ENCODE measurements around the gene RO60.

GRCh38 chr1:193033610-193034009 lies 25.8 kb upstream of the RO60 start:
- TF ChIP-seq POLR2A (IDR thresholded peaks at IDR 0.05): no peak
- TF ChIP-seq CTCF (IDR thresholded peaks at IDR 0.05): no peak
